ENCODE results near the gene GABRA1. TPM values are rescaled to one million over a fixed set of nuclear protein-coding genes. Genes with fewer than 3 reads are reported as not detected.
A peak's percentile ranks its signal among the peaks of the same experiment; 100 is the strongest.

GABRA1 gene
- total RNA-seq (2021) (0.48 to 0.57 TPM (median 0.50 TPM) in 3 replicates), Bru-seq, nascent RNA (percentile 28 among the genes with signal in this experiment)
- long read RNA-seq, experiment 1, full-length matches to known transcripts = 2 of 2 reads
- long read RNA-seq, experiment 1, partial matches to known transcripts = 0 of 2 reads
- long read RNA-seq, experiment 1, other reads (novel, unspliced or antisense) = 0 of 2 reads
- long read RNA-seq, experiment 2 = 0 reads
- long read RNA-seq, experiment 3 = 0 reads

DNA sequence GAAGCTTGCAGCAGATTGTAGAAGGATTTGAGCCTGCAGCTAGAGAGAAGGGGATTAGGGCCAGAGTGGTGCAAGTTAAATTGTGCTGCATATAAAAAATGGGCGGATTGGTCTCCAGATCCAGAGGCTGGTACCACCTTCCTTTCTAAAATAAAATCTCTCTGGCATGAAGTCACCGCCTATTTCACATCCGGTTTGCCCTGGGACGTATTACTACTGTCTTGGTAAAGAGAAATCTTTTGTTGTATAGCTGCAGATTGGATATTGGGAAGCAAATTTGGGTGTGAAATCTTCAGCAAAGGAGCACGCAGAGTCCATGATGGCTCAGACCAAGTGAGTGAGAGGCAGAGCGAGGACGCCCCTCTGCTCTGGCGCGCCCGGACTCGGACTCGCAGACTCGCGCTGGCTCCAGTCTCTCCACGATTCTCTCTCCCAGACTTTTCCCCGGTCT is at the start of gene GABRA1:
TSS of gene GABRA1 (plus strand) at position 180 of the 451 bp plus-strand sequence. CDS start 2,691 bp downstream, outside the sequence.
- peaks cover 35% of the 10 kb centered on the region for H3K27me3 Mint-ChIP-seq (ENCODE audit: low read depth)
- H3K9me3 Mint-ChIP-seq = no peaks in the 10 kb centered on the region
- ATAC-seq (peak; percentile 80), DNase-seq (ENCODE audit: low spot score) (peak; percentile 38)
- CTCF ChIA-PET = interaction anchor here (1.4 to 2.1 kb wide), 2 partner anchors 9 to 361 kb away, joined by 4 to 7 read pairs; no protein-coding TSS in a partner anchor
- POLR2A ChIA-PET = interaction anchor here (0.6 kb wide), 1 partner anchor 389 kb away, joined by 3 read pairs; no protein-coding TSS in a partner anchor
- no peaks in the 10 kb centered on the region for H3K36me3 Mint-ChIP-seq
- H3K4me1 Mint-ChIP-seq = peaks cover 37% of the 10 kb centered on the region
- H3K27ac Mint-ChIP-seq = no peak within 1 kb of the TSS
- no peak for TF ChIP-seq SMAD4 (CRISPR knock-in tag; IDR thresholded peaks at IDR 0.05)
- TF ChIP-seq, protein P1, sequence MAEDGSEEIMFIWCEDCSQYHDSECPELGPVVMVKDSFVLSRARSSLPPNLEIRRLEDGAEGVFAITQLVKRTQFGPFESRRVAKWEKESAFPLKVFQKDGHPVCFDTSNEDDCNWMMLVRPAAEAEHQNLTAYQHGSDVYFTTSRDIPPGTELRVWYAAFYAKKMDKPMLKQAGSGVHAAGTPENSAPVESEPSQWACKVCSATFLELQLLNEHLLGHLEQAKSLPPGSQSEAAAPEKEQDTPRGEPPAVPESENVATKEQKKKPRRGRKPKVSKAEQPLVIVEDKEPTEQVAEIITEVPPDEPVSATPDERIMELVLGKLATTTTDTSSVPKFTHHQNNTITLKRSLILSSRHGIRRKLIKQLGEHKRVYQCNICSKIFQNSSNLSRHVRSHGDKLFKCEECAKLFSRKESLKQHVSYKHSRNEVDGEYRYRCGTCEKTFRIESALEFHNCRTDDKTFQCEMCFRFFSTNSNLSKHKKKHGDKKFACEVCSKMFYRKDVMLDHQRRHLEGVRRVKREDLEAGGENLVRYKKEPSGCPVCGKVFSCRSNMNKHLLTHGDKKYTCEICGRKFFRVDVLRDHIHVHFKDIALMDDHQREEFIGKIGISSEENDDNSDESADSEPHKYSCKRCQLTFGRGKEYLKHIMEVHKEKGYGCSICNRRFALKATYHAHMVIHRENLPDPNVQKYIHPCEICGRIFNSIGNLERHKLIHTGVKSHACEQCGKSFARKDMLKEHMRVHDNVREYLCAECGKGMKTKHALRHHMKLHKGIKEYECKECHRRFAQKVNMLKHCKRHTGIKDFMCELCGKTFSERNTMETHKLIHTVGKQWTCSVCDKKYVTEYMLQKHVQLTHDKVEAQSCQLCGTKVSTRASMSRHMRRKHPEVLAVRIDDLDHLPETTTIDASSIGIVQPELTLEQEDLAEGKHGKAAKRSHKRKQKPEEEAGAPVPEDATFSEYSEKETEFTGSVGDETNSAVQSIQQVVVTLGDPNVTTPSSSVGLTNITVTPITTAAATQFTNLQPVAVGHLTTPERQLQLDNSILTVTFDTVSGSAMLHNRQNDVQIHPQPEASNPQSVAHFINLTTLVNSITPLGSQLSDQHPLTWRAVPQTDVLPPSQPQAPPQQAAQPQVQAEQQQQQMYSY (CRISPR knock-in tag; IDR thresholded peaks at IDR 0.05) = peak; percentile 20; the same call in 1 of the 2 replicates
- peak within 1 kb of the TSS; percentile 93 for H3K4me3 Mint-ChIP-seq

DNA sequence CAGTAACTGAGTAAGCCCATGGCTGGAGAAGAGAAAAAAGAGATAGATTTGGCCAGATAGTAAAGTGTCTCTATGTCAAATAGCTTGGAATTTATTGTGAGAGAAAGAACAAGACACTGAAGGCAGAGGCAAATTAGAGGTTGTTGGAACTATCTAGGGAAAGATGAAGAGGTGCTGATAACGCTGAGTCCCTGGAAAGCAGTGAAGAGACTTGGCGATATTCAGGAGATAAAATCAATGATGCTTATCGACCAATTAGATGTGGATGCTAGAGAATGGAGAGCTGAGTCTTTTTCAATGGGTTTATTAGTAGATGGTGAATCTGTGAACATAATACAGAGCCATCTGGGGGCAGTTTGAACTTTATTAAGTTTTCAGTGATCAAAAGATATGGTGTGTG is 48.6 kb upstream of the GABRA1 start:
- TF ChIP-seq NR2C2 (CRISPR knock-in tag; IDR thresholded peaks at IDR 0.05) (no peak), TCF7 (CRISPR knock-in tag; IDR thresholded peaks at IDR 0.05; ENCODE audit: low read depth) (no peak)
- TF ChIP-seq, protein P2, sequence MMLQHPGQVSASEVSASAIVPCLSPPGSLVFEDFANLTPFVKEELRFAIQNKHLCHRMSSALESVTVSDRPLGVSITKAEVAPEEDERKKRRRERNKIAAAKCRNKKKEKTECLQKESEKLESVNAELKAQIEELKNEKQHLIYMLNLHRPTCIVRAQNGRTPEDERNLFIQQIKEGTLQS (CRISPR knock-in tag; conservative IDR thresholded peaks at IDR 0.05) = no peak
- CTCF ChIA-PET = no interaction called here
- POLR2A ChIA-PET = no interaction called here
- no peak for DNase-seq (ENCODE audit: low spot score)
- Mint-ChIP-seq H3K27me3 (ENCODE audit: low read depth) (no peaks in the 10 kb centered on the region), H3K36me3 (no peaks in the 10 kb centered on the region), H3K27ac (no peak overlapping the region), H3K4me1 (no peaks in the 10 kb centered on the region), H3K9me3 (no peaks in the 10 kb centered on the region), H3K4me3 (no peak overlapping the region)
- ATAC-seq = no peak

DNA sequence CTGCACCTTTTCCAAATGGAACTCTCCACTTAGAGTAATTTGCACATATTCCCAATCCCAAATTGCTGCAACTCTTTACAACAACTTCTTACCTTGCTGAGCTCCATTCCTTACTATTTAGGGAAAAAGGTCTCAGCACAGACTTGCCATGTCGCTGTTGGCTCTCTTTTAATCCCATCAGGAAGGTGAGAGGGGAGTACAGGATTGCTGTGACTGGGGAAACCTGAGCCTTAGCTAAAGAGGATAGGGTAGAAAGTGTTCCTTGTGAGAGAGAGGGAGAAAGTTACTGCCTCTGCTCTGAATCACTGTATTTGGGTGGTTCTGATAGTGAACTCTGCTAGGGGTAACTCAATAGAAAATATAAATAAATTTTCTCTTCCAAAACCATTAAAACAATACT is 43.7 kb upstream of the GABRA1 start:
- no peaks in the 10 kb centered on the region for H3K27me3 Mint-ChIP-seq (ENCODE audit: low read depth)
- CTCF ChIA-PET = interaction anchor here (1.4 kb wide), 1 partner anchor 405 kb away, joined by 3 read pairs; no protein-coding TSS in a partner anchor
- H3K27ac Mint-ChIP-seq = no peak overlapping the region
- no peaks in the 10 kb centered on the region for H3K9me3 Mint-ChIP-seq
- POLR2A ChIA-PET = no interaction called here
- no peak overlapping the region for H3K4me3 Mint-ChIP-seq
- TF ChIP-seq, protein P2 (CRISPR knock-in tag; conservative IDR thresholded peaks at IDR 0.05) = no peak
- TF ChIP-seq ZNF219 (CRISPR knock-in tag; IDR thresholded peaks at IDR 0.05; ENCODE audit: borderline replicate concordance) (no peak), SMAD4 (CRISPR knock-in tag; IDR thresholded peaks at IDR 0.05) (no peak)
- TF ChIP-seq, protein P3, sequence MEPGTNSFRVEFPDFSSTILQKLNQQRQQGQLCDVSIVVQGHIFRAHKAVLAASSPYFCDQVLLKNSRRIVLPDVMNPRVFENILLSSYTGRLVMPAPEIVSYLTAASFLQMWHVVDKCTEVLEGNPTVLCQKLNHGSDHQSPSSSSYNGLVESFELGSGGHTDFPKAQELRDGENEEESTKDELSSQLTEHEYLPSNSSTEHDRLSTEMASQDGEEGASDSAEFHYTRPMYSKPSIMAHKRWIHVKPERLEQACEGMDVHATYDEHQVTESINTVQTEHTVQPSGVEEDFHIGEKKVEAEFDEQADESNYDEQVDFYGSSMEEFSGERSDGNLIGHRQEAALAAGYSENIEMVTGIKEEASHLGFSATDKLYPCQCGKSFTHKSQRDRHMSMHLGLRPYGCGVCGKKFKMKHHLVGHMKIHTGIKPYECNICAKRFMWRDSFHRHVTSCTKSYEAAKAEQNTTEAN (CRISPR knock-in tag; IDR thresholded peaks at IDR 0.05) = no peak
- TF ChIP-seq, protein P4, sequence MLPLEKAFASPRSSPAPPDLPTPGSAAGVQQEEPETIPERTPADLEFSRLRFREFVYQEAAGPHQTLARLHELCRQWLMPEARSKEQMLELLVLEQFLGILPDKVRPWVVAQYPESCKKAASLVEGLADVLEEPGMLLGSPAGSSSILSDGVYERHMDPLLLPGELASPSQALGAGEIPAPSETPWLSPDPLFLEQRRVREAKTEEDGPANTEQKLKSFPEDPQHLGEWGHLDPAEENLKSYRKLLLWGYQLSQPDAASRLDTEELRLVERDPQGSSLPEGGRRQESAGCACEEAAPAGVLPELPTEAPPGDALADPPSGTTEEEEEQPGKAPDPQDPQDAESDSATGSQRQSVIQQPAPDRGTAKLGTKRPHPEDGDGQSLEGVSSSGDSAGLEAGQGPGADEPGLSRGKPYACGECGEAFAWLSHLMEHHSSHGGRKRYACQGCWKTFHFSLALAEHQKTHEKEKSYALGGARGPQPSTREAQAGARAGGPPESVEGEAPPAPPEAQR (CRISPR knock-in tag; IDR thresholded peaks at IDR 0.05) = no peak
- TF ChIP-seq, protein P5, sequence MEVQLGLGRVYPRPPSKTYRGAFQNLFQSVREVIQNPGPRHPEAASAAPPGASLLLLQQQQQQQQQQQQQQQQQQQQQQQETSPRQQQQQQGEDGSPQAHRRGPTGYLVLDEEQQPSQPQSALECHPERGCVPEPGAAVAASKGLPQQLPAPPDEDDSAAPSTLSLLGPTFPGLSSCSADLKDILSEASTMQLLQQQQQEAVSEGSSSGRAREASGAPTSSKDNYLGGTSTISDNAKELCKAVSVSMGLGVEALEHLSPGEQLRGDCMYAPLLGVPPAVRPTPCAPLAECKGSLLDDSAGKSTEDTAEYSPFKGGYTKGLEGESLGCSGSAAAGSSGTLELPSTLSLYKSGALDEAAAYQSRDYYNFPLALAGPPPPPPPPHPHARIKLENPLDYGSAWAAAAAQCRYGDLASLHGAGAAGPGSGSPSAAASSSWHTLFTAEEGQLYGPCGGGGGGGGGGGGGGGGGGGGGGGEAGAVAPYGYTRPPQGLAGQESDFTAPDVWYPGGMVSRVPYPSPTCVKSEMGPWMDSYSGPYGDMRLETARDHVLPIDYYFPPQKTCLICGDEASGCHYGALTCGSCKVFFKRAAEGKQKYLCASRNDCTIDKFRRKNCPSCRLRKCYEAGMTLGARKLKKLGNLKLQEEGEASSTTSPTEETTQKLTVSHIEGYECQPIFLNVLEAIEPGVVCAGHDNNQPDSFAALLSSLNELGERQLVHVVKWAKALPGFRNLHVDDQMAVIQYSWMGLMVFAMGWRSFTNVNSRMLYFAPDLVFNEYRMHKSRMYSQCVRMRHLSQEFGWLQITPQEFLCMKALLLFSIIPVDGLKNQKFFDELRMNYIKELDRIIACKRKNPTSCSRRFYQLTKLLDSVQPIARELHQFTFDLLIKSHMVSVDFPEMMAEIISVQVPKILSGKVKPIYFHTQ (CRISPR knock-in tag; IDR thresholded peaks at IDR 0.05) = no peak
- H3K36me3 Mint-ChIP-seq = no peaks in the 10 kb centered on the region
- DNase-seq (ENCODE audit: low spot score) = no peak
- H3K4me1 Mint-ChIP-seq = 0 out of 2 replicates have a peak, but pooled peaks cover 3% of the 10 kb centered on the region
- ATAC-seq = peak; percentile 60
